ENCODE measurements around the gene ZRANB2. TPM values are rescaled to one million over a fixed set of nuclear protein-coding genes. Genes with fewer than 3 reads are reported as not detected.

The ZRANB2 gene
- total RNA-seq, 1 donor from 2014 or later, result 45.3 TPM

DNA sequence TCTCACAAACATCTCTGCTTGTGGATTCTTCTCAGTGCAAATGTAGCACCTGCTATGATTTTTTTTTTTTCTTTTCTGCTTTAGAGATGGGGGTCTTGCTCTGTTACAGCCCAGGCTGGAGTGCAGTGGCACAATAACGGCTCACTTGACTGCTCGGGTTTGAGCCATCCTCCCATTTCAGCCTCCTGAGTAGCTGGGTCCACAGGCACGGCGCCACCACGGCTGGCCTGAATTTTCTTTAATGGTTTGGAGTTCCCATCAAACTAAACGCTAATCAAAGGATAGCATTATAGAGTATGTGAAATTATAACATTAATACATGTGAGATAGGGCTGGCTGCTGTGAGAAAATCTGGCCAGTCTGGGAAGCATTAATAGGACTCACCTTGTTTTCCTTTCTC is 26.0 kb downstream of the ZRANB2 start:
- TF ChIP-seq, protein P1, sequence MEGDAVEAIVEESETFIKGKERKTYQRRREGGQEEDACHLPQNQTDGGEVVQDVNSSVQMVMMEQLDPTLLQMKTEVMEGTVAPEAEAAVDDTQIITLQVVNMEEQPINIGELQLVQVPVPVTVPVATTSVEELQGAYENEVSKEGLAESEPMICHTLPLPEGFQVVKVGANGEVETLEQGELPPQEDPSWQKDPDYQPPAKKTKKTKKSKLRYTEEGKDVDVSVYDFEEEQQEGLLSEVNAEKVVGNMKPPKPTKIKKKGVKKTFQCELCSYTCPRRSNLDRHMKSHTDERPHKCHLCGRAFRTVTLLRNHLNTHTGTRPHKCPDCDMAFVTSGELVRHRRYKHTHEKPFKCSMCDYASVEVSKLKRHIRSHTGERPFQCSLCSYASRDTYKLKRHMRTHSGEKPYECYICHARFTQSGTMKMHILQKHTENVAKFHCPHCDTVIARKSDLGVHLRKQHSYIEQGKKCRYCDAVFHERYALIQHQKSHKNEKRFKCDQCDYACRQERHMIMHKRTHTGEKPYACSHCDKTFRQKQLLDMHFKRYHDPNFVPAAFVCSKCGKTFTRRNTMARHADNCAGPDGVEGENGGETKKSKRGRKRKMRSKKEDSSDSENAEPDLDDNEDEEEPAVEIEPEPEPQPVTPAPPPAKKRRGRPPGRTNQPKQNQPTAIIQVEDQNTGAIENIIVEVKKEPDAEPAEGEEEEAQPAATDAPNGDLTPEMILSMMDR (IDR thresholded peaks at IDR 0.05; ENCODE audit: insufficient read depth, low read length, poor library complexity, severe bottlenecking), result no peak
- Histone ChIP-seq H3K4me3 (ENCODE audit: low read depth, low read length) (no peak overlapping the region), H3K27me3 (ENCODE audit: control insufficient read depth, insufficient read depth, low read length) (no peaks in the 10 kb centered on the region), H3K36me3 (ENCODE audit: control insufficient read depth, insufficient read depth, low read length) (no peaks in the 10 kb centered on the region)
- DNase-seq (ENCODE audit: low read depth), result no peak

DNA sequence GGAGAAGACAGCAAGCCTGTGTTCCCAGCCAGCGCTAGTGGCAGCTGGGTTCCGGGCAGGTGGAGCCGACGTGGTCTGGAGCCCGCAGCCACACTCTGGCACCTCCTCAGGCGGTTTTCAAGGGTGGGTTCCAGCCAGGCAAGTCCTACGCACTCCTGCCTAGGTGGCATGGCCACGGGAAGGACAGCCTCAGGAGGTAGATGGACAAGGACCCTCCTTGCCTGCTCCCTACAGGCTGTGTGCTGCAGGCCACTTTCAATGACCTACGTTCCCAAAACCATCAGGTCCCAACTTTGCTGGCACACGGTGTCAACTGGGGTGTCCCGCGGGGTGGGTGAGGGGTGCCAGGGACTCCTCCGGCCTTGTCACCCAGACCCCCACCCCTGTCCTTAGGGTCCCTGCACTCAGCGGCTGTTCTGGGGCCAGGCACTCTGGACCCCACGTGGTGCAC is 26.5 kb downstream of the ZRANB2 start:
- DNase-seq (ENCODE audit: low read depth), result no peak
- H3K27me3 ChIP-seq (ENCODE audit: control insufficient read depth, insufficient read depth, low read length), result no peaks in the 10 kb centered on the region
- no peak overlapping the region for H3K4me3 ChIP-seq (ENCODE audit: low read depth, low read length)
- TF ChIP-seq, protein P1 (IDR thresholded peaks at IDR 0.05; ENCODE audit: insufficient read depth, low read length, poor library complexity, severe bottlenecking), result no peak
- H3K36me3 ChIP-seq (ENCODE audit: control insufficient read depth, insufficient read depth, low read length), result no peaks in the 10 kb centered on the region

DNA sequence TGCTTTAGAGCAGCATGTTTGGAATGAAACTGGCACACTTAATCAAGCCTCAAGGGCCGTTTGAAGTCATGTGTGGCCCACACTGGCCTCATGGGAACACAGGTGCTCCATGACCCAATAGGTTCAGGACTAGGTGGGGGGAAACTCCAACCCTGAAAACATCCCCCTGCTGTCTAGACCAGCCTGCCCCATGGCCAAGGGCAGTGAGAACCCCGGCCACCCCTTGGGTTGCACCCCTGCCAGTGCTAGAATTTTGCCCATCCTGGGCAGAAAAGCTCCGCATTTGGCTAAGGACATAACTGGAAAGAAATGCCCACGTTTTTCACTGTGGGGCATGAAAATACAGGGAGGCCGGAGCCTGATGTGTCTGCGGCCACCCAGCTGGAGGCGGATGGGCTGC is 27.1 kb downstream of the ZRANB2 start:
- no peak for DNase-seq (ENCODE audit: low read depth)
- Histone ChIP-seq H3K36me3 (ENCODE audit: control insufficient read depth, insufficient read depth, low read length) (no peaks in the 10 kb centered on the region), H3K4me3 (ENCODE audit: low read depth, low read length) (no peak overlapping the region), H3K27me3 (ENCODE audit: control insufficient read depth, insufficient read depth, low read length) (no peaks in the 10 kb centered on the region)
- TF ChIP-seq, protein P1 (IDR thresholded peaks at IDR 0.05; ENCODE audit: insufficient read depth, low read length, poor library complexity, severe bottlenecking), result no peak

DNA sequence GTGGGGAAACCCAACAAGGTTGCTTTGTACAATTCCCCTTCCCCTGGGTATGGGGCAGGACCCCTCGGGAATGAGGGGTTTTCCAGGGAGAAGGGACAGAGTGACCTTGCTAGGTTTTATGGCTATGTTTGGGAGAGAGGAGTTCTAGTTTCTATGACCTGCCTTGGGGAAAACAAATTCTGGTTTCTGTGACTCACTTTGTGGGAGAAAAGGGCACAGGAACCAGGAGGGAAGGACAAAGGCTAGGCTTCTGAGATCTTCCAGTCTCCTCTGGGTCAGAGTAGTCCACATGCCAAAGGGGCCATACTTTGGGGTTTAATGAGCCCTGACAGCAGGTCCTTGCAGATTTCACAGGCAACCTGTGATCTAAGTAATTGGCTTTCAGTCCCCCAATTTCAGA is 27.7 kb downstream of the ZRANB2 start:
- DNase-seq (ENCODE audit: low read depth), result no peak
- Histone ChIP-seq H3K27me3 (ENCODE audit: control insufficient read depth, insufficient read depth, low read length) (peaks cover 3% of the 10 kb centered on the region), H3K4me3 (ENCODE audit: low read depth, low read length) (no peak overlapping the region), H3K36me3 (ENCODE audit: control insufficient read depth, insufficient read depth, low read length) (no peaks in the 10 kb centered on the region)
- TF ChIP-seq, protein P1 (IDR thresholded peaks at IDR 0.05; ENCODE audit: insufficient read depth, low read length, poor library complexity, severe bottlenecking), result no peak

DNA sequence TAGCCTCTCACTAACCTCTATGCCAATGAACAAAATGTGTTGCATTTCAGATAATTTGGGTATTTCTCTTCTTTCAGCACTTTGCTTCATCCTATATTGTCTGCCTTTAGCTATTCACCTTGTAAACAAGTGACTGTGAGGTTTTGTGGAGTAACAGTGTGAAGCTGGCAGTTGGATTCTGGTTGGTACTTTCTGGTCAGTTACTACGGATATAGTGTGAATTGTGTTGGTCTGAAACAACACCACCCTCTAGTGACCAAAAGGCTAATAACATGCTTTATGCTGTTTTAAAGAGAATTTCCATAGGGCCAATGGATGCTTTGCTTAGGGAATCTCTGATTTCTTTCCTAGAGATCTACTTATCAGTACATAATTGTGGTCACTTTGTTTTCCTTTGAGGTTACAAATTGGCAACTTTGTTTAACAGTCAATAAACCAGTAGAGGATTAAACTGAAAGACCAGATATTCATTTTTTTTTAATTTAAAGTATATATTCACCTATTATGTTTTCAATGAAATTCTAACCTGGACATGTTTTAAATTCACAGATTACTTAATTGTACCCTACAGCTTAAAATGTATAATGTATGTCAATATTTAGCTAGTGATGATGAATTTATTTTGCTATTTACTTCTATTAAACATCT is 30.8 kb downstream of the ZRANB2 start:
- H3K36me3 ChIP-seq (ENCODE audit: control insufficient read depth, insufficient read depth, low read length), result no peaks in the 10 kb centered on the region
- peaks cover 22% of the 10 kb centered on the region for H3K27me3 ChIP-seq (ENCODE audit: control insufficient read depth, insufficient read depth, low read length)
- TF ChIP-seq, protein P1 (IDR thresholded peaks at IDR 0.05; ENCODE audit: insufficient read depth, low read length, poor library complexity, severe bottlenecking), result peak; percentile 71
- peak; percentile 25 for DNase-seq (ENCODE audit: low read depth)
- H3K4me3 ChIP-seq (ENCODE audit: low read depth, low read length), result no peak overlapping the region

Data from kidney epithelial cell (primary cell).